ENCODE results near the gene OR9Q1.

DNA sequence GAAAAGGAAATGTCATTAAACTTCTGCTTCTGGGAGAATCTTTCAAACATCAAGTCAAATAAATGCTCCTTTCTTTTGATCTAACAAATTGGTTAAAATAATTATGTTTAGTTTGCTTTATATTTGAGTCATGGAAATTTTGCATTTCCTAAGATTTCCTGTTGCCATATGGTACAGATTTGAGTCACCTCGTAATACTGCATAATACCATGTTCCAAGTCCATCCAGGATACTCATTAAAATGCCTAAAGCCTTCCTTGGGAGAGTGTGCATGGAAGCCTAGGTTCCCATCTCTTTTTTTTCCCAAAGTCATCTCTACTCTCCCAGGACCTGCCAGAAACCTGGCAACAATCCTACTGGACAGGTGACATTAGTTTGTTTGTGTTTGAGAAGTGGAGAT is 97.4 kb downstream of the OR9Q1 start:
- no peak for TF ChIP-seq GATA2 (IDR thresholded peaks at IDR 0.05; ENCODE audit: low read depth, low read length)
- no peak for TF ChIP-seq GATA3 (IDR thresholded peaks at IDR 0.05; ENCODE audit: low read depth, low read length)
